8988T (cell line): ENCODE results near the gene LRRC4B.

ENCODE experiments used
- DNase-seq: peaks from one replicate; pipeline ENCODE4 v3.0.0; 2011

LRRC4B gene

DNA sequence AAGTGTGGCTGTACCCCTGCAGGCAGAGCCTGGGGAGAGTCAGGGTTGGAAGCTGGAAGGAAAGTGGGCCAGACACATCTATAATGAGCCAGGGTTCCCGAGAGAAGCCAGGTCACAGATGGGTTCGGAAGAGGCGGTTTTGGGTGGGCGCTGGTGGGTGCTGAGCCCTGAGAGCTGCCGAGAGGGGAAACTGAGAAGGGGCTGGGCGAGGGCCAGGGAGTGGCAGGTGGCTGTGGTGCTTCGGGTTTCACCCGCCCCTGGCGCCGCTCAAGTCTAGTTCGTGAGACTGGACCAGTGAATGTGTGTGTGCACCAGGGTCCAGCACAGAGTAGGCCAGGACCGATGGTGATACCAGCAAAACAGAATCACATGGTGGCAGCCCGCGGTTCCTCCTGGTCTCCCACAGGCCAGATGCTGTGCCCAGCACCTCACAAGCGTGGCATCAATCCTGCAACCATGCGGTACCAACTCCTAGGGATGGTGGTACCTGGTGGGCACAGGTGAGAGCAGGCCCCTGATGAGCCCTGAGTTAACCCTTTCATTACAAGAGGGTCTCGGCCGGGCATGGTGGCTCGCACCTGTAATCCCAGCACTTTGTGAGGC lies 1.8 kb upstream of the LRRC4B start:
- peak; percentile 24 for DNase-seq

DNA sequence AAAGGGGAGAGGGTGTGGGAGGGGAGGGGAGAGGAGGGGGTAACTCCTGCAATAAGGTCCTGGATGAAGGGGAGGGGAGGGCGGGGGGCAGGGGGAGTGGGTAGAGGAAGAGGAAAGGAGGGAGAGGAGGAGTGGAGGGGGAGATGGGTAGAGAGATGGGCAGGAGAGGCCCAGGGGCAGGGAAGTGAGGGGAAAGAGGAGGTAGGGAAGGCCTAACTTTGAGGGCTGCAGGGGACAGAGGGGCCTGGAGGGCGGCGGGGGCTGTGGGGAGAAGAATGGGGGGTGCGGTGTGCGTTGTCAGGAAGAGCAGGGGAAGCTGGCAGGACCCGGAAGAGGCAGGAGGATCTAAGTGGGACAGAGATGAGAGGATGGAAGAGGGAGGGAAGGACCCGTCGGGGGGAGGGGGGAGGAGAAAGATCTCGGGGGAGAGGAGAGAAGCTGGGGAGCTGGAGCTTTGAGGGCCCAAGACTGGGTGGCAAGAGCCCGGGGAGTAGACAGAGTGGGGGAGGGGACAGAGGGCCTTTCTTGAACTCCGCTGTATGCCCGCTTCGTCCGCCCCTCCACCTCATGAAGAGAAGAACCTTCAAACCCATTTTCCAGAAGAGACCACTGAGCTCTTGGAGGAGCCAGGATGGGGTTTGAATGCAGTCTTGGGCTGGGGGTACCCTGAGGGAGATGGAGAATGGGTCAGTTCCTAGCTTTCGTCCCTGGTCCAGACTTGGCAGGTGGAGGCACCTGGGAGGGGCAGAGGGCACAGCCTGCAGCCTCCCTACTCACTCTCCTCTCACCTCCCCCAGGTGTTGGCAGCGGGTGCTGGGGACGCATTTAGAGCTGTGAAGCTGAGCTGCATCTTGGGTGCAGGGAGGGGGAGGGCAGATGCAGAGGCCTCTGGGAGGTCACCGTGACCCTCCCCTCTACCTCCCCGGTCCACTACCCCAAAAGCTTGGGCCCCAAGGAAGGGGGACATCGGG lies 778 bp upstream of the LRRC4B start:
- peak; percentile 19 for DNase-seq

DNA sequence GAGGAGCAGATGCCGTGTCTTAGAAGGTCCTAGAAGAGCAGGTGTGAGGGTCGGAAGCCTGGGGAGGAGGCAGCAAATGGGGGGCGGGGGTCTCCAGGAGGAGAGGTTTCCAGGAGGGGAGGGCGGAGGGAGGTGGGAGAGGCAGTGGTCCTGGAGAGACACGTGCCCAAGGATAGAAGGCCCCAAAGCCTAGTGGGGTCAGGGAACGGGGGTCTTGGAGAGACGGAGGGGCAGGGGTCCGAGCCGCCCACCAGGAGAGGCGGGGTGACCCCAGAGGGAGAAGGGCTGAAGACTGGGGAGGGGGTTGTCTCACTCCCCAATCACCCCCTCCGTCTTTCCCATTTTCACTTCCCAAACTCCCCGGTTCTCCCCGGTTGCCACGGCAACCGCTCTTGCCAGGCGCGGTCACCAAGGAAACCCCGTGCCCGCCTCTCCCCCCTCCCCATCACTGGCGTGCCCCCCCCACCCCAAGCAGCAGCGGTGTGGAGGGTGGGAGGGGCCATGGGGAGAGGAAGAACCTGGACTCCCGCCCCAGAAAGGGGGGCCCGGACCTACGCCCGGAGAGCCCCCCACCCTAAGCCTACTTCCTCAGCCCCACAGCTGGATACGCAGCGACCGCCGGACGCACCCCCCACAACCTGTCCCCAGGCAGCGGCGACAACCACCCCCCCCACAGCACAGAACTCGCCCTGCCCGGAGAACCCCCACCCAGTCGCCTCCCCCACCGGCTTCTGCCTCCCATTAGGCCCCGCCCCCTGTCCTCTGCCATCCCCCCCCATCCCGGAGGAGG lies 988 bp downstream of the LRRC4B start:
- DNase-seq = peak; percentile 61

DNA sequence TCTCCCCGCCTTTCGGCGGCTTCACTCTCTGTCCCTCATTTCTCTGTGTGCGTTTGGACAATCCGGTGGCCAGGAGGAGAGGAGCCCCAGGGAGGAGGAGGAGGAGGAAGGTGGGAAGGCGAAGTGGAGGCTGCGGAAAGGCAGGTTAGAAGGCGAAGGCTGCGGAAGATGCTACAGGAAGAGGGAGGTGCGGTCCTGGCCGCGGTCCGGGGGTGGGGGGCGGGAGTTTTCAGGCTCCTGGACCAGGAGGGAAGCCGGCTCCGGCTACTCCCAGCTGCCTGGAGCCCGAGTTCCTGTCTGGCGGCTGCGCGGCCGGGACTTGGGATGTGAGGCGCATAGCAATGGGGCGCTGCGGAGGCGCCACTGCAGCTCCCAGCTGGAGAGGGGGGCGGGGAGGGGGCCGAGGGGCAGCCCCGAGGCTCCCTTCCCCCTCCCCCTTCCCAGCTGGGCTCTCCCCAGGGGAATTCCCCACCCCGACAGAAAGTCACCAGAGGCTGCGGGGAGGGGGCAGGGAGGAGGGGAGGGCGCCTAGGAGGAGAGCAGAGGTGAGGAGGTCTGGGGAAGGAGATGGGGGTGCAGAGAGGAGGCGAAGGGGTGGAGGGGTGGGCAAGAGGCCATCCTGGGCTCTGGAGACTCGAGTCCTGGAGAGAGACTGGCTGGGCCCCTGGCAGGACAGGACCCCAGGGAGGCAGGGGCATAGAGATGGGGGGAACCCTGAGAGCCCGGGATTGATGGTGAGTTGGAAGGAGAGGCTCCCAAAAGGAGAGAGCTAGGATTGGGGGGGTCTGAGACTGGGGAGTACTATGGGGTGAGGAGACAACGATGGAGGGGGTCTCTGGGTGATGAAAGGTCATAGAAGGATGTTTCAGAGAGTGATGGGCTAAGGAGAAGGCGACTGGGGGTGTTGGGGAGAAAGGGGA lies 2.0 kb downstream of the LRRC4B start:
- DNase-seq = peak; percentile 33

DNA sequence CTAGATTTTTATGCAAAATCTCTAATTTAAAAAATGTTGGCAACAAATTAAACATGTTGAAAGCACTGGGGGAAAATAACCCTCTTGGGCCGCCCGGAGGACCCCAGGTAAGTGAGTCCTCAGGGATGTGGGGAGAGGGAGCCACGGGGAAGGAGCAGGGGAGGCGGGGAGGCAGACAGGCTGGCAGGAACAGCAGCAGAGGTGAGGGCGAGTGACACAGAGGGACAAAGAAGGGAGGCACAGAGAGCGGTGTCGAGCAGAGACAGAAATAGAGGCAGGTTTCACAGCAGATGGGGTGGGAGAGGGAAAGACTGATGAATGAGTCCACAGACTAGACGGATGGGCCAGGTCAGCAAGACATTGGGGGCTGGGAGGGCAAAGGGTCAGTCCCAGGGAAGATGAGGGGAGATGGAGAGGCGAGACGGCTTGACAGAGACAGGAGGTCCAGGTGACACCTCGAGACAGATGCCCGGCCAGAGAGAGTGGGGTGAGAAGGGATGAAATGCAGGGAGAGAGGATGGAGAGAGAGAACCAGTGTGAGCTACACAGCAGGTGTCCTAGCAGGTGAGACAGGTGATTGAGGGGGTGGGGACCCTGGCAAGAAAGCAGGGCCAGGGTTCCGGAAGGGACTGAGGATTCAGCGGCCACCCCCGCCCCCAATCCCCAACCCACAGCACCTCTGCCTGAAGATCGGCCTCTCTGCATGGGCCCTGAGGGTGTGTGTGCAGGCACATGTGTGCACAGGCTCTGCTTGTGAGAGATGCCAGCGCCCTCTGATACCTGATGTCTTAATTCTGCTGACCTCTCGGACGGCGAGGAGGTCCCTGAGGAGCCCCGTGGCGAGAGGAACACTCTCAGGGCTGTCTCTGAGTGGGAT lies 3.8 kb downstream of the LRRC4B start:
- no peak for DNase-seq

DNA sequence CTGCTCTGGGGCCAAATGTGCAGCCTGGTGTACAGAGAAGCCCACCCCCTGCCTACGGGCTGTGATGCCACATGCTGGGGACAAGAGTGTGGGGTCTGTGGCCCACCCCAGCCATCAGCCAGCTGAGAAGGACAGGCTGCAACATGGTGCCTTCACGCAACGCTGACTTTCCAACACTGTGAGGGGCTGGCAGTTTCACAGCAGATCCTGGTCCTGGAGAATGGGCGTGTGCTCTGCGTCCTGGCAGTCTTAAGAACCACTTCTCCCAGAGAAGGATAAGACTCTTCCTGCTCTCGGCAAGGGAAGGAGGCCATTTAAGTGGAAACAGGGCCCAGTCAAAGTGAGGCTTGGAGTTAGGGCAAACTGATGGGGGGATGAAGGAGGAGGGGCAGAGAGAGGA lies 4.6 kb downstream of the LRRC4B start:
- DNase-seq = no peak

DNA sequence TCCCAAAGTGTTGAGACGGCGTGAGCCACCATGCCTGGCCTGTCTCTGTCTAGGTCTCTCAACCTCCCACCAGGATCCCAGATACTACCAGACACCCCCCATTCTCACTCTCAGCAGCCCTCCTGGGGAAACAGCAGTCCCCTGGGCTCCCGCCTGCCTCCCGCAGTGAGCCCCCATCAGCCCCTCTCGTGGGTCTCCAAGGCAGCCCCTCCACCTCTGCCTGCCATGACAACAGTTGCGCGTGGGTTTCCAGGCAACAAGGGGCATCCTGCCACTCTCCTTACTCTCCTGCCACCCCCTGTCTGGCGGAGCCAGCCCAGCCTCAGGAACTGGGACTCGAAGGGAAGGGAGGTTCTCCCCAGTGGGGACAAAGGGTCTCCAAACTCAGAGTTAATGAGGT lies 5.2 kb downstream of the LRRC4B start:
- no peak for DNase-seq

DNA sequence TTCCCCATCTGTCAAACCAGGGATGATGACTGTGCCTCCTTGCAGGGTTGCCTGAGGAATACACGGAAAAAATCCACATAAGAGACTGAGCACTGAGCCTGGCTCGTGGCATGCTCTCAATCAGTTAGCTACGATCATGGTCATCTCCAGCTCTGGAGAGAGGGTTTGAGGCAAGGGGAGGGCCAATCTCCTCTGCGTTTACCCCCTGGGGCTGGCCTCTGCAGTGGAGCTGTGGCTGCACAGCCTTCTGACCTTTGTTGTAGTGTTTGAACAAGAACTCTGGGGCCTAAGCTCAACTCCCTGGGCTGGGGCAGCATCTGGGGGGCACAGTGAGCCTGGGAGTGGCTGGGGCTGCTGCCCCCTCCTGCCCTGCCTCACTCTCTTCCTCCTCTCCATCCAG lies 5.9 kb downstream of the LRRC4B start:
- no peak for DNase-seq

DNA sequence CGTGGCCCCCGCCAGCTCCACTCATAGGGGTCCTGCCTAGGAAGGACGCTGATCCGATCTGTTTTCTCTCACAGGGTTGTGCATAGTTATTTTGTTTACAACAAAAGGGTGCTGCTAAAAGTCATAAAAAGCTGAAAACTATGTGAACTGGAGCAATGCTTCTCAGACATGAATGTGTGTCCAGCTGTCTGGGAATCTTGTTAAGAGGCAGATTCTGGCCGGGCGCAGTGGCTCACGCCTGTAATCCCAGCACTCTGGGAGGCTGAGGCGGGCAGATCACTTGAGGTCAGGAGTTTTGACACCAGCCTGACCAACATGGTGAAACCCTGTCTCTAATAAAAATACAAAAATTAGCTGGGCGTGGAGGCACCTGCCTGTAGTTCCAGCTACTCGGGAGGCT lies 8.6 kb downstream of the LRRC4B start:
- no peak for DNase-seq

DNA sequence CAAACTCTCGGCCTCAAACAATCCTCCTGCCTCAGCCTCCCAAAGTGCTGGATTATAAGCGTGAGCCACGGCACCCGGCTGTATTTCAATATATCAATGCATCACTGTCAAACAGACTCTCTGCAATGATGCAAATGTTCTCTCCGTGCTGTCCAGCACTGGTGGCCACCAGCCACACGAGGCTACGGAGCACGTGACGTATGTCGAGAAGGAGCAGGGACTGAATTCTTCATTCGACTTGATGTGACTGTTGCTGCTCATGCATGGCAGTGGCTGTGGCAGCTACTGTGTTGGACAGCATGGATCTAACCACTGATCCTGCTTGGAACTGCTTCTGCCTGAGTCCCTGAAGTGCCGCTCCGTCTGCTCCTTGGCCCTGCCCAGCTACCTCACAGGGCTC lies 9.8 kb downstream of the LRRC4B start:
- no peak for DNase-seq

DNA sequence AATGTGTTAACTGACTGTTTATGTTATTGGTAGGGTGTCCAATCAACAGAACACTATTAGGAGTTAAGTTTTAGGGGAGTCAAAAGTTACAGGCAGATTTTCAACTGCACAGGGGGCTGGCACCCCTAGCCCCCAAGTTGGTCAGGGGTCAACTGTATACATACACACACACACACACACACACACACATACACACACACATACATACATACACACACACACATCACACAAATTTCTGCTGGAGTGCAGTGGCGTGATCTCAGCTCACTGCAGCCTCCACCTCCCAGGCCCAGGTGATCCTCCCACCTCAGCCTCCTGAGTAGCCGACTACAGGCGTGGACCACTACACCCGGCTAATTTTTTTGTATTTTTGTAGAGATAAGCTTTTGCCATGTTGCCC lies 10.2 kb downstream of the LRRC4B start:
- DNase-seq = no peak

DNA sequence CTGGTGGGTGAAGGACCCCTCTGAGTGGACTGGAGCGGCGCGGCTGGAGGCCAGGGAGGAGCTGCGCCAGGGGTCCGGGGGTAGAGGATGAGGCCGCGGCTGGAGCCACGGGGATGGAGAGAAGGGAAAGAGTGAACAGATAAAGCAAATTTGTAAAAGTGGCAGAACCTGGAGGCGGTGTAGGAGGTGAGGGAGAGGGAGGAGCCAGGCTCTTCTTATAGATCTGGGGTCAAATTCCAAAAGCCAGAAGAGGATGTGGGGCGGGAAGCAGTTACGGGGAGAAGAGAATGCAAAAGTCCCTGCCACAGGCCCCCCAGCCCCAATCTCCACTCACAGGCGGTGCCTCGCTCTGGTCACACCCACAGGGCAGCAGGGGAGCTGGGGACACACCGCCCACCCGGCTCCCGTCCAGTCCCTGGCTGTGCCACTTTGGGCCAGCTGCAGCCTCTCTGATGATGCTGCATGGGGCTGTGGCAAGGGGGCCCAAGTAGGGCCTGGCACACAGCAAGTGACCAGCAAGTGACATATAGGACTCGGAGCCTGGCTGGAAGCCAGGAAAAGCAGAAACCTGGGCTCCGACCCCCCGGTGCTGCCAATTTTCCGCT lies 11.1 kb downstream of the LRRC4B start:
- peak; percentile 24 for DNase-seq

DNA sequence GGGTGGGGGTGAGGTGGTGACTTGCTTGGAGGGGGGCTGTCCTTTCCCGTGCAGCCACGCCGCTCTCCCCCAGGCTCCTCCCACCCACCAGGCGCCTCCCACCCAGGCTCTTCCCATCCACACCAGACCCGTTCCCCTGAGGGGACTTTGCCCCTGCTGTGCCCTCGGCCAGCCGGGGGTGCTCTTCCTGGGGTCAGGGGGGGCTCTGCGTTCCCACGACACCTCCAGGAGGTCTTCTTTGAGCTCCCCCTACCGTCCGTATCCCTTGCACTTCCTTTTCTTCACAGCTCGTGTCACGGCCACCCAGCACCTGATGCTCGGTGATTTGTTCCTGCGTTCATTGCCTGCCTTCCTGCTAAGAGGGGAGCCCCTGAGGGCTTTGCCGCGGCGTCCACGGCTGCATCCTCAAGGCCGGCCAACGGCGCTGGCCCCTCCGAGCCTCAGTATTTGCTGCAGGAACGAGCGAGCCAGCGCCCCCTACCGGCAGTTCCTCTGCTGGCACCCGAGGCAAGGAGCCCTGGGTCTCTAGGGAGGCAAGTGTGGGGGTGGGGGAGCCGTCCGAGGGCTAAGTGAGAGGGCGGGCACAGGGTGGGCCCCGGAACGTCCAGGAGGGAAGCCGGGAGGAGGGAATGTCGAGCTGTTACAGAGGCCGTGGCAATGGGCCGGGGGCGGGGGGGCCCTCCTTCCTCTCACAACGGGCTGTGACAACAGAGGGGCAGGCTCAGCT lies 11.8 kb downstream of the LRRC4B start:
- DNase-seq = peak; percentile 91

DNA sequence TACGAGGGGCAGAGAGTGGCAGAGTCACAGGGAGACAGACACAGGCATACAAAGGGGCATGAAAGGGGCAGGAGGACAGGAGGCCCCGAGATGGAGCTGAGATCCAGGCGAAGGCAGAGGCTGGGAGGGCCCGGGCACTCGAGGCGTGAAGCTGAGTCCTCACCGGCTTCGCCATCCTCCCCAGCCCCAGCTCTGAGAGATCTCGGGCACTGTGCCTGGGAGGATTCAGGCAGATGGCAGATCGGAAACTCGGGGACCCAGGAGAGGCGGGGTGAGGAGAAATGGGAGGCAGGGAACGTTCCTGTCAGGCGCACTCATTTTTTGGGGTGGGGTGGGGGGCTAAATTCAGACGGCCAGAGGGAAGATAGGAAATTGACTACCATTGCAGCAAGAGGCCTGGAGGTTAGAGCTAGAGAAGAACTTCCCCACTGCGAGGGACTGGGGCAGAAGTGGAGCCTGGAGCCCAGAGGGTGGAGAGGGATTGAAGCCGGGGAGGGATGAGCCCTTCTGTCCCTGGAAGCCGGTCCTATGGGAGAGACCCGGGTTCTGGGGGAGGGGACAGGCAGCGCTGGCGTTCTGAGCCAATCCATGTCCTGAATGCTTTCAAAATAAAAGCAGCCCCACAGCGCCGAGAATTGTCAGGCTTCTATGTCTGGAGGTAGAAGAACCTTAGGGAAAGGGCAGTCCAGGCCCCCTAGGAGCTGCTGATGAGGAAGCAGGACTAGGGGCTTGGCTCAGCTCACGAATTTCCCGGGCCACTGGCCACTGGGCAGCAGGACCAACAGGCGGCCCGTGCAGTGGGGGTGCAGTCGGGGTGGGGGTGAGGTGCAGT lies 12.6 kb downstream of the LRRC4B start:
- peak; percentile 56 for DNase-seq

DNA sequence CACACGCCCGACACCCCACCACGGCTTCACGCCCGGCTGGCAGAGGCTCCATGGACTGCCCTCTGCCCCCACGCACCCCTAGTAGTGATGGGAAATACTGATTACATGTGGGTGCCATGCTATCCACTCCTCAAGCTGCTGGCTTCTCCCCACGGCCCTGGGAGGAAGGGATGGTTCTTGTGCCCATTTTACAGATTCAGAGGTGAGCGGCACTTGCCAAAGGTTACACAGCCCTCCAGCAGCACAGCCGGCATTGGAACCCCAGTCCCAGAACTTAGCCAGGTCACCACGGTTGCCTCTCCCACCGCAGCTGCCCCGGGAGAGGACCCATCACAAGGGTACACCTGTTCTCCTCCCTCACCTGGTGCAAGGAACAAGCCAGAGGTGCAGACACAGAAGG lies 13.2 kb downstream of the LRRC4B start:
- DNase-seq = no peak

DNA sequence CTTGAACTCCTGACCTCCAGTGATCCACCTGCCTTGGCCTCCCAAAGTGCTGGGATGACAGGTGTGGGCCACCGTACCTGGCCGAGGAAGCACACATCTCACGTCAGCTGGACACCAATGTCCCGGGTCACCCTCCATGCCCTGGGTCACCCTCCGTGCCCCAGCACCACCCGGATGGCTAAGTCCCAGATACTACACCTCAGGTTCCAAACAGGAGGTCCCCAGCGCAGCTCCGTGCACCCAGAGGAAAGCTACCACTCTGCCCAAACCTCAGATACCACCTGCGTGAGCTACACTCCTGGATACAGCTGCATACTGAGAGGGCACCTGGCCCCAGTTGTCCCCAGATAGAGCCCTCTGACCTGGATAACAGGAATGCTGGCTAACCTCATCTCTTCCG lies 14.0 kb downstream of the LRRC4B start:
- DNase-seq = peak; percentile 4

DNA sequence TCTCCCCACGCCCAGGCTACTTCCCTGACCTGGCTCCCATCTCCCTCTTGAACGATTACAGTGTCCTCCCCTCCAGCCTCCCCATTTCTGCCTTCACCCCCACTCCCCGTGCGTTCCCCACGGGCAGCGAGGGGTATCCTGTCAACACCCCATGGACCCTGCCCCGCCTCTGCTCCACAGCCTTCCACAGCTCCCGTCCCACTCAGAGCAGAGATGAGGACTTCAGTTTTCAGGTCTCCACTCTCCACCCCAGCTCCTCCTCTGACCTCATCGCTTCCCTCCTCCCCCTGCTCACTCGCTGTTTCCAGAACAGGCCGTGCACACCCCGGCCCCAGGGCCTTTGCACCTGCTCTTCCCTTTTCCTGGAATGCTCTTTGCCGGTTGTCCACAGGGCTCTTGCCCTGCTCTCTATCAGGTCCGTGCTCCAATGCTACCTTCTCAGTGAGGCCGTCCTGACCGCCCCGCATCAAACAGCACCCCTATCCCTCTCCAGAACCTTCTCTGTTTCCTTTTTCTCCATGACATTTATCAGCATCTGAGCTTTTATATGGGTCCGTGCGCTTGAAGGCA lies 15.0 kb downstream of the LRRC4B start:
- peak; percentile 15 for DNase-seq

DNA sequence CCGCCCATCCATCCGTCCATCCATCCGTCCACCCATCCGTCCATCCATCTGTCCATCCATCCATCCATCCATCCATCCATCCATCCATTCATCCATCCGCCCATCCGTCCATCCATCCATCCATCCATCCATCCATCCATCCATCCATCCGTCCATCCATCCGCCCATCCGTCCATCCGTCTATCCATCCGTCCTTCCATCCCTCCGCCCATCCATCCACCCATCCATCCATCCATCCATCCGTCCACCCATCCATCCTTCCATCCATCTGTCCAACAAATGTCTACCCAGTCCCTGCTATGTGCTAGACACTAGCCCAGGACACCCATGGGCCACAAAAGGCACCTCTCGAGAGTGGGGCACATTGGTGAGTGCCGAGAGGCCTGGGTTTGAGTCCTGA lies 15.7 kb downstream of the LRRC4B start:
- no peak for DNase-seq

DNA sequence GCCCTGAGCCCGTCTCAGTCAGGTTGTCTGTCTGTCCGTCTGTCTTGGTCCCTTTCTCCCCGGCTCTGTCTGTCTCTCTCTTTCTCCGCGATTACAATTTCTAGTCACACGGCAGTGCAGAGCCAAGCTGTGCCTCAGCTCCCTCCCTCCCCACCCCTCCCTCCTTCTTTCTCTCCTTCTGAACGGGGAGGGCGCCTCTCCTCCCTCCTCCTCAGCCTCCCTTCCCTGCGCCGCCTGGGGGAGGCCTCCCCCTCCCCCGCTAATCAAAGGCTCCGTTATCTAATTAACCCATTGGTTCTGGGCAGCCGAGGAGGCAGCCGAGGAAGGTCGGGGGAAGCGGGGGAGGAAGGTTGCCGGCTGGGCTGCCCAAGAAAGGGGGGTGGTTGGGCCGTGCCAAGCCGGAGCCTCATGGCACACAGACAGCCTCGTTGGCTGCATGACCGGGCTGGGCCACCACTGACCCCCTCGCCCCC lies 16.5 kb downstream of the LRRC4B start:
- DNase-seq = no peak
